NCI-H774 (cell line): ENCODE measurements around the gene TRIM16.
A peak's percentile ranks its signal among the peaks of the same experiment; 100 is the strongest.
"Not testable (repeated sequence)": the region's sequence is repeated elsewhere in the genome, so short reads cannot be mapped to it uniquely, and the experiment has no call there.

Experiments used
- DNase-seq: peaks from one replicate; lab custom pipeline; 2025; lab: John Stamatoyannopoulos, UW

TRIM16 gene

GRCh38 chr17:15616828-15617227 is 67.3 kb downstream of the TRIM16 start:
- DNase-seq = not testable (repeated sequence)

- DNase-seq = not testable (repeated sequence)
Observed at GRCh38 chr17:15615850-15616249, 68.3 kb downstream of the TRIM16 start.

GRCh38 chr17:15613111-15613510 is 71.0 kb downstream of the TRIM16 start:
- not testable (repeated sequence) for DNase-seq

- DNase-seq = not testable (repeated sequence)
Observed at GRCh38 chr17:15592960-15593359, 91.2 kb downstream of the TRIM16 start.

- not testable (repeated sequence) for DNase-seq
Observed at GRCh38 chr17:15591986-15592385, 92.1 kb downstream of the TRIM16 start.

- DNase-seq = not testable (repeated sequence)
Observed at GRCh38 chr17:15590844-15591243, 93.3 kb downstream of the TRIM16 start.

- DNase-seq = not testable (repeated sequence)
Observed at GRCh38 chr17:15589544-15590536, 94.3 kb downstream of the TRIM16 start.

GRCh38 chr17:15588017-15588416 is 96.1 kb downstream of the TRIM16 start:
- peak; percentile 44 for DNase-seq

GRCh38 chr17:15583313-15583712 is 100.8 kb downstream of the TRIM16 start:
- DNase-seq = not testable (repeated sequence)

GRCh38 chr17:15581462-15581861 is 102.6 kb downstream of the TRIM16 start:
- not testable (repeated sequence) for DNase-seq
